Cardiac fibroblast (primary cell): Measurements from ENCODE around the gene C1orf105.
"Not testable (repeated sequence)": the region's sequence is repeated elsewhere in the genome, so short reads cannot be mapped to it uniquely, and the experiment has no call there.

Source experiments
- DNase-seq, 2 donors: peaks; one replicate each; pipeline versions ENCODE4 v3.0.0 to v3.0.0-alpha.2; 2010; ENCODE audit warnings: low read depth in 2 of 2
- H3K4me3 ChIP-seq, 2 donors: replicated peaks in 1 of 2; 1 replicate in 1 of 2; 2 replicates in 1 of 2; pipeline ENCODE4 v1.5.1; 2011; ENCODE audit warnings: low read depth in 2 of 2, low read length in 2 of 2, mild to moderate bottlenecking in 2 of 2, moderate library complexity in 1 of 2
- CTCF ChIP-seq: IDR thresholded peaks from one replicate; pipeline ENCODE4 v1.5.1; 2011; ENCODE audit warnings: low read depth, mild to moderate bottlenecking, low read length, inconsistent platforms

The C1orf105 gene

DNA sequence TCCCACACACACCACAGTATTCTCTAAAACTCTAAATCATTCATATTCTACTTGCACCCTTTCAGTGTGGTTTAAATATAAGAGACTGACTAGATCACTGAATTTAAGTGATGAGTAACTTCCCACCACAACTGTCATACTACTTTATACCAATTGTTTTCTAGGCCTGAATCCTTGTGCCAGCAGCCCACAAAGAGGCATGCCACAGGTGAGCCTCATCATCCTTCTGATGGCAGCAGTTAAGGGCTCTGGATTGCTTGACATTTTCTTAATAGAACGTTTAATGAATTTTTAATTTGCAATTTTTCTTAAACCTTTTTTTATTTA is 9.6 kb downstream of the C1orf105 start:
- DNase-seq, result no peak
- TF ChIP-seq CTCF, result no peak

GRCh38 chr1:172431204-172431603 is 10.7 kb downstream of the C1orf105 start:
- DNase-seq, result no peak
- TF ChIP-seq CTCF, result no peak
- H3K4me3 ChIP-seq, result no peak overlapping the region

More for the DNA sequence above, 9.6 kb downstream of the C1orf105 start:
- H3K4me3 ChIP-seq, result no peak overlapping the region

- no peak for DNase-seq
- no peak overlapping the region for H3K4me3 ChIP-seq
- no peak for TF ChIP-seq CTCF
Observed at GRCh38 chr1:172431721-172432192, 11.3 kb downstream of the C1orf105 start.

DNA sequence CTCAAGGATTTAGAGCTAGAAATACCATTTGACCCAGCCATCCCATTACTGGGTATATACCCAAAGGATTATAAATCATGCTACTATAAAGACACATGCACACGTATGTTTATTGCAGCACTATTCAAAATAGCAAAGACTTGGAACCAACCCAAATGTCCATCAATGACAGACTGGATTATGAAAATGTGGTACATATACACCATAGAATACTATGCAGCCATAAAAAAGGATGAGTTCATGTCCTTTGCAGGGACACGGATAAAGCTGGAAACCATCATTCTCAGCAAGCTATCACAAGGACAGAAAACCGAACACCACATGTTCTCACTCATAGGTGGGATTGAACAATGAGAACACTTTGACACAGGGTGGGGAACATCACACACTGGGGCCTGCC is 16.7 kb downstream of the C1orf105 start:
- not testable (repeated sequence) for H3K4me3 ChIP-seq, DNase-seq

DNA sequence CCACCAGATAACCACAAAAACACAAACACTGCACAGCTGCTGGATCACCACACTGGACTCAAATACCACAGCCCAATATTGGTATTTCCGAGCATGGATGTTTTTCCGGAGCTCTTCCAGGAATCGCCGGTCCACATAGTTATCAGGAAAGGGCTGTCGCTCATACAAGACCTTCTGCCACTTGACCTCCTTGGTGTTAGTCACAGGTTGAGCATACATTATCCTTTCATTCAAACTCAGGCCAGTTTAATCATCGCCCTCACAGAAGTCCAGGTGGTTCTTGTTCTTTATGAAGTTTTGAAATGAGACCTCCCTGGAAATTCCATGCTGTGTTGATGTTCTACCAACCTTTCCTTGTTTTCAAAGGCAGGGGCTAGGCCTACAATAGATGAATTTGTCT is 21.9 kb downstream of the C1orf105 start:
- no peak for TF ChIP-seq CTCF
- DNase-seq, result peak in 1 of 2 donors; percentile 33
- no peak overlapping the region for H3K4me3 ChIP-seq

DNA sequence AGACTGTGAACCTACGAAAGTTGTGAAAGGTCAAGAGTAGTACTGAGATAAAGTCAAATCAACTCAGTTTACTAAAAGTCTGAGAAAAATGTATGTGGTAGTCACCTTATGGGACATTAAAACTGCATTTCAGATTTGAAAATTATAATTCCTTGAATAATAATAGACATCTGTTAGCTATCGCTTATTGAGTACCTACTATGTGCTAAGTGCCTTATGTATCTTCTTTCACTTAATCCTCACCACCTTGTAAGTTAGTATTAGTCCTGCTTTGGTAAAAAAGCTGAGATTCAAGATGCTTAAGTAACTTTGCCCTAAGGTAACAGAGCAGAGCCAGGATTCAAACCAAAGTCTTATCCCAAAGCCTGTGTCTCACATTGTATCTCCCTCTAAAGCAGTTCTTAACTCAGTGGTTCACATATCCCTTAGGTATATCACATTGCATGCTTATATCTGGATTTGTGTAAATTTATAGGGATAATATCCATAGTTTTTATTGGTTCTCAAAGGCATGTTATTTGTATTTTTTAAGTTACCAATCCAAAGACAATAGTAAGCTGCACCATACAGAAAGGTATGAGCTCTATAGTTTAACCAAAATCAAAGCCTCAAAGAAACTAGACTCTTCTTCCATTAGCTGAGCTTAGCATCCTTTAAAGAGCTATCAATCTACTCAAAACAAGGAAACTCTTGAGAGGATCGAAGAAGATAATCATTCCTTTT is 22.5 kb downstream of the C1orf105 start:
- DNase-seq, result no peak
- peak overlapping the region; percentile 85 to 97 for H3K4me3 ChIP-seq
- no peak for TF ChIP-seq CTCF

GRCh38 chr1:172443666-172444453 is 23.4 kb downstream of the C1orf105 start, which contains the start of gene PIGC:
Gene PIGC, minus strand, starts transcription at chr1:172444069. Its CDS starts 1,447 bp downstream, at chr1:172442622.
- H3K4me3 ChIP-seq, result peak within 1 kb of the TSS; percentile 85 to 97
- peak; percentile 90 for TF ChIP-seq CTCF
- DNase-seq, result peak; percentile 88 to 91
